Measurements from ENCODE around the gene TSPY1.
"Not testable (repeated sequence)": the region's sequence is repeated elsewhere in the genome, so short reads cannot be mapped to it uniquely, and the experiment has no call there.

The TSPY1 gene, protein sequence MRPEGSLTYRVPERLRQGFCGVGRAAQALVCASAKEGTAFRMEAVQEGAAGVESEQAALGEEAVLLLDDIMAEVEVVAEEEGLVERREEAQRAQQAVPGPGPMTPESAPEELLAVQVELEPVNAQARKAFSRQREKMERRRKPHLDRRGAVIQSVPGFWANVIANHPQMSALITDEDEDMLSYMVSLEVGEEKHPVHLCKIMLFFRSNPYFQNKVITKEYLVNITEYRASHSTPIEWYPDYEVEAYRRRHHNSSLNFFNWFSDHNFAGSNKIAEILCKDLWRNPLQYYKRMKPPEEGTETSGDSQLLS

DNA sequence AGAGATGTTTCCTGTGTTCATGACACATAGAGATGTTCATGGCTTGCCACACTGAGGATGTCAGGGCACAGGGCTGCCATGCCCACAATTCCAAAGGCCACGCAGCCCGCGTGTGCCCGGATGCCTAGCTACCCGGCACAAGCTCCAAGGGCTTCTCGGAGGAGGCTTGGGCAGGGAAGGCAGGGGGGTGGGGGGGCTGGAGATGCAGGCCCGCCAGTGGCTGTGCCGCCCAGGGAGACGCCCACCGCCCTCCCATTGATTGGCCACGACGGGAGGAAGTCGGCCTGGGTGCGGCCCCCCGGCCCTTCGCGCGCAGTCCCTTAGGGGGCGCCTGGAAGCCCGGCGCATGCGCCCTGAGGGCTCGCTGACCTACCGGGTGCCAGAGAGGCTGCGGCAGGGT lies at the start of gene TSPY1:
Gene TSPY1 (plus strand): TSS at position 301 of the 400 bp plus-strand sequence. CDS start 46 bp downstream, at position 347.
- not testable (repeated sequence) for DNase-seq; H3K9me3 Mint-ChIP-seq; H3K27me3 Mint-ChIP-seq; H3K36me3 Mint-ChIP-seq (ENCODE audit: low read depth); H3K4me3 Mint-ChIP-seq; H3K27ac Mint-ChIP-seq; H3K4me1 Mint-ChIP-seq (ENCODE audit: low read depth)

DNA sequence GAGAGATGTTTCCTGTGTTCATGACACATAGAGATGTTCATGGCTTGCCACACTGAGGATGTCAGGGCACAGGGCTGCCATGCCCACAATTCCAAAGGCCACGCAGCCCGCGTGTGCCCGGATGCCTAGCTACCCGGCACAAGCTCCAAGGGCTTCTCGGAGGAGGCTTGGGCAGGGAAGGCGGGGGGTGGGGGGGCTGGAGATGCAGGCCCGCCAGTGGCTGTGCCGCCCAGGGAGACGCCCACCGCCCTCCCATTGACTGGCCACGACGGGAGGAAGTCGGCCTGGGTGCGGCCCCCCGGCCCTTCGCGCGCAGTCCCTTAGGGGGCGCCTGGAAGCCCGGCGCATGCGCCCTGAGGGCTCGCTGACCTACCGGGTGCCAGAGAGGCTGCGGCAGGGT lies 20.2 kb downstream of the TSPY1 start, which contains the start of gene TSPY9:
Gene TSPY9 (plus strand): TSS at position 301 of the 400 bp plus-strand sequence. CDS start 46 bp downstream, at position 347.
- DNase-seq; H3K4me1 Mint-ChIP-seq (ENCODE audit: low read depth); H3K27ac Mint-ChIP-seq; H3K36me3 Mint-ChIP-seq (ENCODE audit: low read depth); H3K4me3 Mint-ChIP-seq; H3K27me3 Mint-ChIP-seq; H3K9me3 Mint-ChIP-seq: not testable (repeated sequence)

DNA sequence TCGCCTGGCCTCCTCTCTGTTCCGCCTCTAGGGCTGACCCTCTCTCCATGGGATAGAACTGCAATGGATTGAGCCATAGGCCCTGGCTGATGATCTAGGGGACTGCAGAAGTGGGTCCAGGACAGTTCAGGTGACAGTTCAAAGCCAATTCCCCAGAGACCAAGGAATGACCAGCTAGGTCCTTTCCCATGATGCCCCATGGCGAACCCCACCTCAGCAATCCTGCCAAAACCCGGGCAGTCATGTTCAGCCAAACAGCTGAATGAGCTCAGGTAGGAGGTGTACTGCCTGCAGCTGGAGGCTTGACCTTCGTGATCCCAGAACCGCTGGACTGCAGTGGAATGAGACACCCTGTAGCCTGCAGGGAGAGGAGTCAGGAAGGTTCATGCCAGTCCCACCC lies 37.6 kb downstream of the TSPY1 start:
- H3K27me3 Mint-ChIP-seq; H3K4me1 Mint-ChIP-seq (ENCODE audit: low read depth); H3K4me3 Mint-ChIP-seq; H3K36me3 Mint-ChIP-seq (ENCODE audit: low read depth); DNase-seq; H3K27ac Mint-ChIP-seq; H3K9me3 Mint-ChIP-seq: not testable (repeated sequence)

DNA sequence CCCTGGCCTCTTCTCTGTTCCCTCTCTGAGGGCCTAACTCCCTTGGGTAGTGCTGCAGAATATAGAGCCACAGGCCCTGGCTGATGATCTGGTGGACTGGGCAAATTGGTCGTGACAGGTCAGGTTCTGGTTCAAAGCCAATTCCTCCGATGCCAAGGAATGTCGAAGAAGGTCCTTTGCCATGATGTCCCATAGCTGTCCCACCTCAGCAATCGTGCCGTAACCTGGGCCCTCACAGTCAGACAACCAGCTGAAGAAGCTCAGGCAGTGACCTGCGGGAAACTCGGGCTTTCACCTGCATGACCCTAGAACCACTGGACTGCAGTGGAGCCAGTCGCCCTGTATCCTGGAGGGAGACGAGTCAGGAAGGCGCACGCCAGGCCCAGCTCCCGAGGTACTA lies 49.5 kb downstream of the TSPY1 start:
- not testable (repeated sequence) for H3K27ac Mint-ChIP-seq; H3K36me3 Mint-ChIP-seq (ENCODE audit: low read depth); DNase-seq; H3K27me3 Mint-ChIP-seq; H3K4me1 Mint-ChIP-seq (ENCODE audit: low read depth); H3K4me3 Mint-ChIP-seq; H3K9me3 Mint-ChIP-seq
